ENCODE results near the gene PIGK.
"Not testable (repeated sequence)": the region's sequence is repeated elsewhere in the genome, so short reads cannot be mapped to it uniquely, and the experiment has no call there.

Gene PIGK

GRCh38 chr1:77188770-77189169 is 30.5 kb downstream of the PIGK start:
- no peak for DNase-seq

- not testable (repeated sequence) for DNase-seq
Measured at GRCh38 chr1:77186907-77187306, 32.3 kb downstream of the PIGK start.

- no peak for DNase-seq
Measured at GRCh38 chr1:77182083-77182482, 37.1 kb downstream of the PIGK start.

GRCh38 chr1:77179632-77180031 is 39.6 kb downstream of the PIGK start:
- no peak for DNase-seq

GRCh38 chr1:77175230-77175844 is 43.9 kb downstream of the PIGK start:
- DNase-seq, result no peak

GRCh38 chr1:77170687-77171086 is 48.5 kb downstream of the PIGK start:
- no peak for DNase-seq

- DNase-seq, result no peak
Measured at GRCh38 chr1:77168358-77168757, 50.9 kb downstream of the PIGK start.

- DNase-seq, result no peak
Measured at GRCh38 chr1:77164434-77164944, 54.7 kb downstream of the PIGK start.

- DNase-seq, result not testable (repeated sequence)
Measured at GRCh38 chr1:77159706-77160105, 59.5 kb downstream of the PIGK start.

- DNase-seq, result no peak
Measured at GRCh38 chr1:77156214-77156613, 63.0 kb downstream of the PIGK start.

GRCh38 chr1:77146270-77146669 is 73.0 kb downstream of the PIGK start:
- DNase-seq, result no peak

GRCh38 chr1:77143529-77144121 is 75.6 kb downstream of the PIGK start:
- no peak for DNase-seq

- no peak for DNase-seq
Measured at GRCh38 chr1:77139389-77139788, 79.8 kb downstream of the PIGK start.

GRCh38 chr1:77134359-77134758 is 84.9 kb downstream of the PIGK start:
- no peak for DNase-seq

GRCh38 chr1:77133731-77134358 is 85.4 kb downstream of the PIGK start:
- DNase-seq, result no peak

GRCh38 chr1:77126307-77126706 is 92.9 kb downstream of the PIGK start:
- DNase-seq, result no peak

- DNase-seq, result no peak
Measured at GRCh38 chr1:77121503-77121902, 97.7 kb downstream of the PIGK start.

- no peak for DNase-seq
Measured at GRCh38 chr1:77120950-77121349, 98.3 kb downstream of the PIGK start.

- no peak for DNase-seq
Measured at GRCh38 chr1:77118712-77119111, 100.5 kb downstream of the PIGK start.

GRCh38 chr1:77104672-77105071 is 114.6 kb downstream of the PIGK start:
- no peak for DNase-seq

- DNase-seq, result no peak
Measured at GRCh38 chr1:77103486-77103885, 115.7 kb downstream of the PIGK start.

GRCh38 chr1:77100875-77101274 is 118.4 kb downstream of the PIGK start:
- no peak for DNase-seq

- no peak for DNase-seq
Measured at GRCh38 chr1:77096496-77097255, 122.6 kb downstream of the PIGK start.

GRCh38 chr1:77095236-77095635 is 124.0 kb downstream of the PIGK start:
- no peak for DNase-seq
